ENCODE data around the gene RLN3.
"Not testable (repeated sequence)": the region's sequence is repeated elsewhere in the genome, so short reads cannot be mapped to it uniquely, and the experiment has no call there.

The RLN3 gene

GRCh38 chr19:14030997-14031718 lies 3.2 kb downstream of the RLN3 start:
- peak overlapping the region; percentile 91 for H3K9ac ChIP-seq
- peak overlapping the region; percentile 84 for H3K27ac ChIP-seq
- H3K4me2 ChIP-seq = peak overlapping the region; percentile 78
- peaks cover 10% of the 10 kb centered on the region for H3K79me2 ChIP-seq (ENCODE audit: insufficient read depth, low read depth)
- TF ChIP-seq CTCF (conservative IDR thresholded peaks at IDR 0.05; ENCODE audit: low read depth, low read length) = no peak
- H2AFZ ChIP-seq (ENCODE audit: low read depth) = peak overlapping the region; percentile 89
- H3K4me3 ChIP-seq (IDR thresholded peaks at IDR 0.05; ENCODE audit: insufficient read depth, low read depth, low read length) = peak overlapping the region; percentile 32
- H3K4me1 ChIP-seq (ENCODE audit: low read depth, poor library complexity, severe bottlenecking) = peaks cover 9% of the 10 kb centered on the region
- H3K36me3 ChIP-seq (ENCODE audit: insufficient read depth) = no peaks in the 10 kb centered on the region
- H3K27me3 ChIP-seq (ENCODE audit: insufficient read depth, low read depth) = no peaks in the 10 kb centered on the region
- no peaks in the 10 kb centered on the region for H4K20me1 ChIP-seq (ENCODE audit: insufficient read depth)

DNA sequence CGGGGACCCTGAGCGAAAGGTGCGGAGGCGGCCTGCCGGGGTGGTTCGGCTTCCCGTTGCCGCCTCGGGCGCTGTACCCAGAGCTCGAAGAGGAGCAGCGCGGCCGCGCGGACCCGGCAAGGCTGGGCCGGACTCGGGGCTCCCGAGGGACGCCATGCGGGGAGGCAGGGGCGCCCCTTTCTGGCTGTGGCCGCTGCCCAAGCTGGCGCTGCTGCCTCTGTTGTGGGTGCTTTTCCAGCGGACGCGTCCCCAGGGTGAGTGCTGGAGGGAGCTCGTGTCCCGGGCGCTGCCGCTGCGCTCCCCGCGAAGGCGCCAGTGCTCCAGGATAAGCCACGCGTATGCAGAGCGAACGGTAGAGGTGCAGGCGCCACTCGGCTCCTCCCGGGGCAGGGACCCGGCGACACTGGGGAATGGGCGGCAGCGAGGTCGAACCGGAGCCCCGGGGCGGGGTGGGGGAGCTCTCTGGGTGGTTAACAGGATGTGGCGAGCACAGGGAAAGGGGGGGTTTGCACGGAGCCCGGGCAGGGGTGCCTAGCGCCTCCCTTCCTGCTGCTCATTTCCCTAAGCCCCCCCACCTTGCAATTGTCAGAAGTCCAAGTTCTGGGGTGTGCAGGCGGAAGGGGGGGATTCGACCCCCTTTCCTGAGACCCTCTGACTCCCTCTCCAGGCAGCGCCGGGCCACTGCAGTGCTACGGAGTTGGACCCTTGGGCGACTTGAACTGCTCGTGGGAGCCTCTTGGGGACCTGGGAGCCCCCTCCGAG lies 4.0 kb downstream of the RLN3 start, which contains the start of gene IL27RA:
IL27RA (plus strand) TSS at position 44 of the 762 bp plus-strand sequence; CDS start at position 155, 111 bp downstream.
- Histone ChIP-seq H2AFZ (ENCODE audit: low read depth) (peak within 1 kb of the TSS; percentile 89), H3K4me1 (ENCODE audit: low read depth, poor library complexity, severe bottlenecking) (peaks cover 9% of the 10 kb centered on the region), H3K36me3 (ENCODE audit: insufficient read depth) (no peaks in the 10 kb centered on the region), H4K20me1 (ENCODE audit: insufficient read depth) (no peaks in the 10 kb centered on the region), H3K9ac (peak within 1 kb of the TSS; percentile 91), H3K27ac (peak within 1 kb of the TSS; percentile 84), H3K27me3 (ENCODE audit: insufficient read depth, low read depth) (no peaks in the 10 kb centered on the region), H3K4me2 (peak within 1 kb of the TSS; percentile 78), H3K79me2 (ENCODE audit: insufficient read depth, low read depth) (peaks cover 10% of the 10 kb centered on the region), H3K4me3 (IDR thresholded peaks at IDR 0.05; ENCODE audit: insufficient read depth, low read depth, low read length) (peak within 1 kb of the TSS; percentile 32)
- TF ChIP-seq CTCF (conservative IDR thresholded peaks at IDR 0.05; ENCODE audit: low read depth, low read length) = peak; percentile 66

DNA sequence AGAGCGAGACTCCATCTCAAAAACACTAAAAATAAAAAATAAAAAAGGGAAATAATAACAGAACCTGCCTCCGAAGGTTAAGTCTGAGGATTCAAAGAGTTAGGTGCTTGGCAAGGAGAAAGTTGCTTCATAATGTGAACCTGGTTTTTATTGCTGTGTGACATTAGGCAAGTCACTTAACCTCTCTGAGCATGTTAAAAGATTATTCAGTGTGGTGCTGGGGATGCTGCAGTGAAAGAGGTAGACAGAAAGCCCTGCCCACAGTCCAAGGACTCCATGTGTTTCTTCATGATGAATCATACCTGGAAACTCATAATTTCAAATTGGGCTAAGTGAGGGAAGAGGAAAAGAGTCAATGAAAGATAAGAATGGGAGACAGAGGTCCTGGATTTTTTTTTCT lies 6.0 kb downstream of the RLN3 start:
- H2AFZ ChIP-seq (ENCODE audit: low read depth) = no peak overlapping the region
- H3K79me2 ChIP-seq (ENCODE audit: insufficient read depth, low read depth) = peaks cover 10% of the 10 kb centered on the region
- H3K27me3 ChIP-seq (ENCODE audit: insufficient read depth, low read depth) = no peaks in the 10 kb centered on the region
- H3K4me3 ChIP-seq (IDR thresholded peaks at IDR 0.05; ENCODE audit: insufficient read depth, low read depth, low read length) = no peak overlapping the region
- no peaks in the 10 kb centered on the region for H3K36me3 ChIP-seq (ENCODE audit: insufficient read depth)
- no peak overlapping the region for H3K9ac ChIP-seq
- H3K4me2 ChIP-seq = no peak overlapping the region
- H4K20me1 ChIP-seq (ENCODE audit: insufficient read depth) = no peaks in the 10 kb centered on the region
- peaks cover 9% of the 10 kb centered on the region for H3K4me1 ChIP-seq (ENCODE audit: low read depth, poor library complexity, severe bottlenecking)
- no peak for TF ChIP-seq CTCF (conservative IDR thresholded peaks at IDR 0.05; ENCODE audit: low read depth, low read length)
- H3K27ac ChIP-seq = no peak overlapping the region

- H3K36me3 ChIP-seq (ENCODE audit: insufficient read depth); H3K27me3 ChIP-seq (ENCODE audit: insufficient read depth, low read depth); H2AFZ ChIP-seq (ENCODE audit: low read depth); H3K4me3 ChIP-seq (IDR thresholded peaks at IDR 0.05; ENCODE audit: insufficient read depth, low read depth, low read length); H3K4me1 ChIP-seq (ENCODE audit: low read depth, poor library complexity, severe bottlenecking); H4K20me1 ChIP-seq (ENCODE audit: insufficient read depth); H3K27ac ChIP-seq; H3K4me2 ChIP-seq; H3K9ac ChIP-seq: not testable (repeated sequence)
- H3K79me2 ChIP-seq (ENCODE audit: insufficient read depth, low read depth) = peaks cover 10% of the 10 kb centered on the region
Measured at GRCh38 chr19:14035159-14035558, 7.2 kb downstream of the RLN3 start.

Measured in KMS-11 (cell line).